Measurements from ENCODE around the gene CPEB4. TPM values are rescaled to one million over a fixed set of nuclear protein-coding genes. Genes with fewer than 3 reads are reported as not detected.

Gene CPEB4
- total RNA-seq, 2 donors from 2014 or later = 36.5 to 45.3 TPM

GRCh38 chr5:173922527-173922926 is 34.4 kb downstream of the CPEB4 start:
- Histone ChIP-seq H3K27me3 (replicated peaks; ENCODE audit: insufficient read depth) (no peaks in the 10 kb centered on the region), H3K36me3 (no peaks in the 10 kb centered on the region), H3K4me3 (no peak overlapping the region), H3K27ac (no peak overlapping the region), H3K4me1 (replicated peaks) (peaks cover 12% of the 10 kb centered on the region), H3K9me3 (no peaks in the 10 kb centered on the region)
- DNase-seq (ENCODE audit: low spot score) = no peak
- TF ChIP-seq POLR2A (IDR thresholded peaks at IDR 0.05) = no peak
- TF ChIP-seq CTCF (IDR thresholded peaks at IDR 0.05) = no peak
- TF ChIP-seq POLR2AphosphoS5 (IDR thresholded peaks at IDR 0.05) = no peak
- intact Hi-C loops (cut with DNase I) = no loop called here
- 95% methylated on average over 2 of the region's 2 CpGs for WGBS

- WGBS = 61% methylated on average over 3 of the region's 3 CpGs
- Histone ChIP-seq H3K27ac (peak overlapping the region; percentile 31 to 35), H3K36me3 (no peaks in the 10 kb centered on the region), H3K4me1 (replicated peaks) (peaks cover 12% of the 10 kb centered on the region), H3K27me3 (replicated peaks; ENCODE audit: insufficient read depth) (no peaks in the 10 kb centered on the region), H3K9me3 (no peaks in the 10 kb centered on the region), H3K4me3 (no peak overlapping the region)
- intact Hi-C loops (cut with DNase I) = no loop called here
- TF ChIP-seq POLR2AphosphoS5 (IDR thresholded peaks at IDR 0.05) = peak; percentile 63
- no peak for TF ChIP-seq POLR2A (IDR thresholded peaks at IDR 0.05)
- no peak for TF ChIP-seq CTCF (IDR thresholded peaks at IDR 0.05)
- DNase-seq (ENCODE audit: low spot score) = no peak
Observed at GRCh38 chr5:173923218-173924095, 35.3 kb downstream of the CPEB4 start.

GRCh38 chr5:173924899-173925298 is 36.8 kb downstream of the CPEB4 start:
- H3K9me3 ChIP-seq = no peaks in the 10 kb centered on the region
- intact Hi-C loops (cut with DNase I) = loop anchor here (5.0 kb wide), 1 partner anchor 42 kb away; no protein-coding TSS in a partner anchor
- peaks cover 12% of the 10 kb centered on the region for H3K4me1 ChIP-seq (replicated peaks)
- H3K27me3 ChIP-seq (replicated peaks; ENCODE audit: insufficient read depth) = no peaks in the 10 kb centered on the region
- no peak for TF ChIP-seq POLR2A (IDR thresholded peaks at IDR 0.05)
- TF ChIP-seq POLR2AphosphoS5 (IDR thresholded peaks at IDR 0.05) = no peak
- no peak for TF ChIP-seq CTCF (IDR thresholded peaks at IDR 0.05)
- no peaks in the 10 kb centered on the region for H3K36me3 ChIP-seq
- peak overlapping the region; percentile 31 to 35 for H3K27ac ChIP-seq
- H3K4me3 ChIP-seq = no peak overlapping the region
- DNase-seq (ENCODE audit: low spot score) = no peak

GRCh38 chr5:173925449-173926071 is 37.4 kb downstream of the CPEB4 start:
- DNase-seq (ENCODE audit: low spot score) = no peak
- TF ChIP-seq POLR2A (IDR thresholded peaks at IDR 0.05) (no peak), POLR2AphosphoS5 (IDR thresholded peaks at IDR 0.05) (no peak), CTCF (IDR thresholded peaks at IDR 0.05) (peak in 3 of 4 experiments; percentile 23 to 34 (median 25))
- Histone ChIP-seq H3K4me3 (no peak overlapping the region), H3K36me3 (no peaks in the 10 kb centered on the region), H3K27me3 (replicated peaks; ENCODE audit: insufficient read depth) (no peaks in the 10 kb centered on the region), H3K4me1 (replicated peaks) (peaks cover 12% of the 10 kb centered on the region), H3K9me3 (no peaks in the 10 kb centered on the region), H3K27ac (peak overlapping the region in 1 of 2 donors; percentile 33)
- intact Hi-C loops (cut with DNase I) = loop anchor here (5.0 kb wide), 1 partner anchor 42 kb away; no protein-coding TSS in a partner anchor
- 48% methylated on average over 3 of the region's 3 CpGs for WGBS

Data from prostate gland (tissue), 2 donors.